Loucy (cell line): Measurements from ENCODE around the gene NQO2.

Experiments used
- H2AFZ ChIP-seq: fragments of 200-600 bp; sonication (generic); 2 replicates; pipeline ENCODE4 v1.6.0; 2016; ENCODE audit warnings: antibody characterized with exemption, mild to moderate bottlenecking, low read length, moderate library complexity
- H3F3A ChIP-seq: fragments of 200-600 bp; 2 replicates; pipeline ENCODE4 v1.6.0; 2016; ENCODE audit warnings: antibody characterized with exemption, low read depth, mild to moderate bottlenecking
- H3K27me3 ChIP-seq: fragments of 200-600 bp; sonication (generic); 2 replicates; pipeline ENCODE4 v1.6.1; 2014; ENCODE audit warnings: low read length, mild to moderate bottlenecking; ENCODE audit not compliant: insufficient read depth, poor library complexity, severe bottlenecking
- H3K36me3 ChIP-seq: fragments of 200-600 bp; sonication (generic); 2 replicates; pipeline ENCODE4 v1.6.1; 2016; ENCODE audit warnings: low read length; ENCODE audit not compliant: insufficient read depth
- H3K4me1 ChIP-seq: fragments of 200-600 bp; sonication (generic); 2 replicates; pipeline ENCODE4 v1.5.1; 2014; ENCODE audit warnings: low read length, mild to moderate bottlenecking; ENCODE audit not compliant: insufficient read depth, poor library complexity, severe bottlenecking
- H3K4me2 ChIP-seq: fragments of 200-600 bp; sonication (generic); 2 replicates; pipeline ENCODE4 v1.6.0; 2014; ENCODE audit warnings: antibody characterized with exemption, low read length, low read depth, mild to moderate bottlenecking; ENCODE audit not compliant: poor library complexity, severe bottlenecking
- H3K4me3 ChIP-seq: fragments of 200-600 bp; sonication (generic); 2 replicates; pipeline ENCODE4 v1.5.1; 2014; ENCODE audit warnings: low read length, mild to moderate bottlenecking, mixed read lengths; ENCODE audit not compliant: poor library complexity, severe bottlenecking
- H3K79me2 ChIP-seq: fragments of 200-600 bp; sonication (generic); 2 replicates; pipeline ENCODE4 v1.6.1; 2014; ENCODE audit warnings: low read length; ENCODE audit not compliant: insufficient read depth
- H3K9ac ChIP-seq: fragments of 200-600 bp; sonication (generic); 2 replicates; pipeline ENCODE4 v1.6.0; 2014; ENCODE audit warnings: mild to moderate bottlenecking, low read depth, low read length, moderate library complexity; ENCODE audit not compliant: poor library complexity, severe bottlenecking
- H3K9me2 ChIP-seq: fragments of 200-600 bp; sonication (generic); replicated peaks from 2 replicates; pipeline ENCODE4 v1.6.1; 2016; ENCODE audit warnings: low read depth, low read length, mixed read lengths
- H3K9me3 ChIP-seq: fragments of 200-600 bp; sonication (generic); 2 replicates; pipeline ENCODE4 v1.6.1; 2014; ENCODE audit warnings: mild to moderate bottlenecking, antibody characterized with exemption, low read length, low read depth; ENCODE audit not compliant: insufficient read depth
- H4K20me1 ChIP-seq: fragments of 200-600 bp; sonication (generic); 2 replicates; pipeline ENCODE4 v1.6.0; 2014; ENCODE audit warnings: antibody characterized with exemption, low read length, mild to moderate bottlenecking; ENCODE audit not compliant: insufficient read depth, poor library complexity, severe bottlenecking
- EZH2phosphoT487 ChIP-seq: fragments of 200-600 bp; IDR thresholded peaks from 2 replicates; pipeline ENCODE4 v1.6.1; 2018; ENCODE audit warnings: antibody characterized with exemption, mild to moderate bottlenecking, moderate library complexity, borderline replicate concordance
- TF ChIP-seq, protein P1 (sequence below): fragments of 200-600 bp; sonication (generic); conservative IDR thresholded peaks from 2 replicates; pipeline ENCODE4 v1.5.1; 2014; ENCODE audit warnings: mild to moderate bottlenecking, antibody characterized with exemption, low read length

NQO2 gene

DNA sequence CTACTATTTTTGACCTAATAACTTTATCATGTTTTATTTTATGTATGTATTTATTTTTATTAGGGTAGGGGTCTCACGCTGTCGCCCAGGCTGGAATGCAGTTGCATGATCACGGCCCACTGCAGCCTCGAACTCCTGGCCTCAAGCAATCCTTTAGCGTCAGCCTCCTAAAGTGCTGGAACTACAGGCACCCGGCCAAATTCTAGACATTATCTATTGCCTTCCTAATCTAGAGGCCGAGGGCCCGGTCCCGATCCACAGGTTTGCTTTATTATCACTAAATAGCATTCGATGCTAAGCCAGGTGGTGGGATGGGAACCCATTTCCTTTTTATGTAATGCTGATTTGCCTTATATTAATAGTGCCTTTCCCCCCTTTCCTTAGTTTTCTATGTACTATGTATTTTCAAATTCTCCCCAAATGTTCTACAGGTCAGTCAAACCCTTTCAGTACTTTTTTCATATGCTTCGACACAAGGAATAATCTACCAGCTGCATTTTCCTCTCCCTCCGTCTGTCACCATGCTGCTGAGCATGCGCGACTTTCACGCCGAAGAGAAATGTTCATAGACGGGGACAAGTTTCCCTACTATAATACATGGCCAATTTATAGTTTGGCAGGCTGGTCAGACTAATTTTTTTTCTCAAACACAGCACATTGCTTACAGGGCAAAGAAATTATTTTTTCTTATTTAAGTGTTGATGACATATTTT, 34.7 kb upstream of the NQO2 start:
- Histone ChIP-seq H3K9me3 (no peaks in the 10 kb centered on the region), H3K36me3 (no peaks in the 10 kb centered on the region), H3K9me2 (no peaks in the 10 kb centered on the region), H4K20me1 (no peaks in the 10 kb centered on the region), H3K27me3 (no peaks in the 10 kb centered on the region), H3K4me2 (no peak overlapping the region), H3K9ac (no peak overlapping the region), H3K4me3 (no peak overlapping the region), H3F3A (no peaks in the 10 kb centered on the region), H3K4me1 (peaks cover 10% of the 10 kb centered on the region), H2AFZ (no peak overlapping the region), H3K79me2 (no peaks in the 10 kb centered on the region)
- TF ChIP-seq, protein P1, sequence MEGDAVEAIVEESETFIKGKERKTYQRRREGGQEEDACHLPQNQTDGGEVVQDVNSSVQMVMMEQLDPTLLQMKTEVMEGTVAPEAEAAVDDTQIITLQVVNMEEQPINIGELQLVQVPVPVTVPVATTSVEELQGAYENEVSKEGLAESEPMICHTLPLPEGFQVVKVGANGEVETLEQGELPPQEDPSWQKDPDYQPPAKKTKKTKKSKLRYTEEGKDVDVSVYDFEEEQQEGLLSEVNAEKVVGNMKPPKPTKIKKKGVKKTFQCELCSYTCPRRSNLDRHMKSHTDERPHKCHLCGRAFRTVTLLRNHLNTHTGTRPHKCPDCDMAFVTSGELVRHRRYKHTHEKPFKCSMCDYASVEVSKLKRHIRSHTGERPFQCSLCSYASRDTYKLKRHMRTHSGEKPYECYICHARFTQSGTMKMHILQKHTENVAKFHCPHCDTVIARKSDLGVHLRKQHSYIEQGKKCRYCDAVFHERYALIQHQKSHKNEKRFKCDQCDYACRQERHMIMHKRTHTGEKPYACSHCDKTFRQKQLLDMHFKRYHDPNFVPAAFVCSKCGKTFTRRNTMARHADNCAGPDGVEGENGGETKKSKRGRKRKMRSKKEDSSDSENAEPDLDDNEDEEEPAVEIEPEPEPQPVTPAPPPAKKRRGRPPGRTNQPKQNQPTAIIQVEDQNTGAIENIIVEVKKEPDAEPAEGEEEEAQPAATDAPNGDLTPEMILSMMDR: no peak
- TF ChIP-seq EZH2phosphoT487: no peak

DNA sequence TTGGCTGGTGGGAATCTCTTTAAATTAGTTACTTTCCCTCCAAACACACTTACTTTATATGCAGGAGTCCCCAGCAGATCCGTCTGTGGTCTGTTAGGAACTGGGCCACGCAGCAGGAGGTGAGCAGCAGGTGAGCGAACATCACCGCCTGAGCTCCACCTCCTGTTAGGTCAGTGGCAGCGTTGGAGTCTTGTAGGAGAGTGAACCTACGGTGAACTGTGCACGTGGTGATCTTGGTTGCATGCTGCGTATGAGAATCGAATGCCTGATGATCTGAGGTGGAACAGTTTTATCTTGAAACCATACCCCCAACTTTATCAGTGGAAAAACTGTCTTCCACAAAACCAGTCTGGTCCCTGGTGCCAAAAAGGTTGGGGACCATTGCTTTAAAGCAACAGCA, 33.3 kb upstream of the NQO2 start:
- Histone ChIP-seq H3K79me2 (0 out of 2 replicates have a peak, but pooled peaks cover 8% of the 10 kb centered on the region), H3K4me3 (no peak overlapping the region), H4K20me1 (no peaks in the 10 kb centered on the region), H3K9ac (no peak overlapping the region), H2AFZ (no peak overlapping the region), H3K4me2 (no peak overlapping the region), H3K9me3 (no peaks in the 10 kb centered on the region), H3K4me1 (peaks cover 10% of the 10 kb centered on the region), H3F3A (no peaks in the 10 kb centered on the region), H3K27me3 (no peaks in the 10 kb centered on the region), H3K36me3 (no peaks in the 10 kb centered on the region), H3K9me2 (no peaks in the 10 kb centered on the region)
- TF ChIP-seq, protein P1: no peak
- no peak for TF ChIP-seq EZH2phosphoT487

DNA sequence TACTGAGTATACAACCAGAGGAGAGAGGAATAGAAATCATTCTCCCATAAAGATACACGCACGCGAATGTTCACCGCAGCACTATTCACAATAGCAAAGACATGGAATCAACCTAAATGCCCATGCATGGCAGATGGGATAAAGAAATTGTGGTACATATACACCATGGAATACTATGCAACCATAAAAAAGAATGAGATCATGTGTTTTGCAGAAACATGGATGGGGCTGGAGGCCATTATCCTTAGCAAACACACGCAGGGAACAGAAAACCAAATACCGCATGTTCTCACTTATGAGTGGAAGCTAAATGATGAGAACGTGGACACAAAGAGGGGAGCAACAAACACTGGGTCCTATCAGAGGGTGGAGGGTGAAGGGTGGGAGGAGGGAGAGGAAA, 31.8 kb upstream of the NQO2 start:
- H3K79me2 ChIP-seq: 0 out of 2 replicates have a peak, but pooled peaks cover 8% of the 10 kb centered on the region
- no peak for TF ChIP-seq EZH2phosphoT487
- TF ChIP-seq, protein P1: no peak
- H2AFZ ChIP-seq: no peak overlapping the region
- no peaks in the 10 kb centered on the region for H4K20me1 ChIP-seq
- no peaks in the 10 kb centered on the region for H3K9me2 ChIP-seq
- no peaks in the 10 kb centered on the region for H3F3A ChIP-seq
- H3K9me3 ChIP-seq: no peaks in the 10 kb centered on the region; the same call in 1 of the 2 replicates
- H3K36me3 ChIP-seq: no peaks in the 10 kb centered on the region
- H3K4me1 ChIP-seq: peaks cover 10% of the 10 kb centered on the region
- H3K27me3 ChIP-seq: no peaks in the 10 kb centered on the region
- no peak overlapping the region for H3K4me2 ChIP-seq
- no peak overlapping the region for H3K9ac ChIP-seq
- H3K4me3 ChIP-seq: no peak overlapping the region
